B cell (primary cell): Measurements from ENCODE around the gene C22orf15. TPM values are rescaled to one million over a fixed set of nuclear protein-coding genes. Genes with fewer than 3 reads are reported as not detected.

Source experiments
- ATAC-seq: fragments of 200-7000 bp; cut with Tn5 transposase; one replicate; pipeline ENCODE4 v1.10.0; 2021; ENCODE audit warnings: low read depth, mild to moderate bottlenecking, moderate number of reproducible peaks, moderate library complexity
- CTCF ChIA-PET: fragments of 350-600 bp; sonication (Branson Sonifier 250); formaldehyde crosslinking; loops from one replicate; lab custom pipeline; 2021; ENCODE audit warnings: antibody characterized with exemption, inconsistent platforms; lab: Charles Lee
- POLR2A ChIA-PET: fragments of 350-600 bp; sonication (Branson Sonifier 250); formaldehyde crosslinking; loops from one replicate; lab custom pipeline; 2021; ENCODE audit warnings: antibody characterized with exemption; lab: Charles Lee
- DNase-seq: peaks from one replicate; pipeline ENCODE4 v3.0.0; 2013
- H2AFZ ChIP-seq: 2 replicates; pipeline ENCODE4 v1.6.1; 2012; ENCODE audit warnings: mild to moderate bottlenecking, low read depth, low read length; ENCODE audit not compliant: insufficient read depth, poor library complexity, severe bottlenecking
- H3K27ac ChIP-seq, 2 donors: 1 replicate in 1 of 2; 2 replicates in 1 of 2; pipeline ENCODE4 v1.5.1; 2012 to 2013; ENCODE audit warnings: low read length in 2 of 2, mild to moderate bottlenecking in 2 of 2, moderate library complexity in 1 of 2
- H3K27me3 ChIP-seq, 4 experiments: fragments of 200-600 bp in 1 of 4; sonication (generic) in 1 of 4; replicated peaks in 1 of 4; 1 replicate in 2 of 4; 2 replicates in 2 of 4; pipeline versions ENCODE4 v1.6.1 to v1.7.0; 2013 to 2016; ENCODE audit warnings: low read length in 3 of 4, mild to moderate bottlenecking in 2 of 4, mixed read lengths in 1 of 4, moderate library complexity in 1 of 4; ENCODE audit not compliant: insufficient read depth in 4 of 4, control insufficient read depth in 3 of 4; ENCODE audit errors: control extremely low read depth in 1 of 4
- H3K36me3 ChIP-seq, 2 experiments: replicated peaks in 1 of 2; 1 replicate in 1 of 2; 2 replicates in 1 of 2; pipeline versions ENCODE4 v1.6.1 to v1.7.1; 2013; ENCODE audit warnings: low read length in 1 of 2; ENCODE audit not compliant: insufficient read depth in 2 of 2, control insufficient read depth in 1 of 2; ENCODE audit errors: control extremely low read depth in 1 of 2, extremely low read depth in 1 of 2
- H3K4me1 ChIP-seq, 2 donors: fragments of 200-600 bp in 1 of 2; sonication (generic) in 1 of 2; 1 replicate in 1 of 2; 2 replicates in 1 of 2; pipeline versions ENCODE4 v1.5.1 to v1.6.1; 2013 to 2017; ENCODE audit warnings: low read length in 2 of 2; ENCODE audit not compliant: control insufficient read depth in 2 of 2, insufficient read depth in 2 of 2
- H3K4me2 ChIP-seq: replicated peaks from 2 replicates; pipeline ENCODE3; 2012; ENCODE audit warnings: mild to moderate bottlenecking, low read depth, low read length; ENCODE audit not compliant: poor library complexity, severe bottlenecking
- H3K4me3 ChIP-seq, 5 experiments: fragments of 200-600 bp in 1 of 5; sonication (generic) in 1 of 5; 1 replicate in 3 of 5; 2 replicates in 2 of 5; pipeline versions ENCODE4 v1.5.1 to v1.7.0; 2011 to 2016; ENCODE audit warnings: low read length in 4 of 5, mild to moderate bottlenecking in 4 of 5, low read depth in 2 of 5, control low read depth in 1 of 5, moderate library complexity in 1 of 5; ENCODE audit not compliant: insufficient read depth in 1 of 5; ENCODE audit errors: control extremely low read depth in 1 of 5, extremely low read depth in 1 of 5
- H3K79me2 ChIP-seq: fragments of 200-600 bp; sonication (generic); one replicate; pipeline ENCODE4 v1.6.0; 2016; ENCODE audit warnings: low read length; ENCODE audit not compliant: control insufficient read depth, insufficient read depth
- H3K9ac ChIP-seq: fragments of 200-600 bp; sonication (generic); 2 replicates; pipeline ENCODE4 v1.6.1; 2017; ENCODE audit warnings: mild to moderate bottlenecking, low read length, moderate library complexity
- H3K9me3 ChIP-seq, 3 donors: one replicate each; pipeline versions ENCODE4 v1.6.1 to v1.7.1; 2013; ENCODE audit warnings: low read length in 2 of 3; ENCODE audit not compliant: control insufficient read depth in 2 of 3, insufficient read depth in 1 of 3; ENCODE audit errors: control extremely low read depth in 1 of 3
- H4K20me1 ChIP-seq: 2 replicates; pipeline ENCODE4 v1.6.0; 2012; ENCODE audit warnings: mild to moderate bottlenecking, low read length; ENCODE audit not compliant: insufficient read depth, control insufficient read depth, poor library complexity, severe bottlenecking
- H3K27ac Mint-ChIP-seq: one replicate; pipeline ENCODE4 v1.8.0; 2021; ENCODE audit warnings: mixed read lengths
- H3K27me3 Mint-ChIP-seq: one replicate; pipeline ENCODE4 v1.8.0; 2021; ENCODE audit warnings: mixed read lengths
- H3K4me1 Mint-ChIP-seq: one replicate; pipeline ENCODE4 v1.8.0; 2021; ENCODE audit warnings: mixed read lengths
- H3K4me3 Mint-ChIP-seq: one replicate; pipeline ENCODE4 v1.8.0; 2021; ENCODE audit warnings: mixed read lengths
- H3K9me3 Mint-ChIP-seq: one replicate; pipeline ENCODE4 v1.8.0; 2022; ENCODE audit warnings: mixed read lengths; ENCODE audit not compliant: insufficient read depth
- EZH2 ChIP-seq: IDR thresholded peaks from 2 replicates; pipeline ENCODE4 v1.6.1; 2012; ENCODE audit warnings: borderline replicate concordance, low read depth, mild to moderate bottlenecking, moderate library complexity, low read length; ENCODE audit not compliant: insufficient read depth, poor library complexity, severe bottlenecking
- WGBS: methylation state at CpG from one replicate; pipeline ENCODE4 v1.1.5; 2013; ENCODE audit warnings: missing lambda C conversion rate; ENCODE audit not compliant: insufficient coverage; 5-methylcytosine and 5-hydroxymethylcytosine counted together
- intact Hi-C: fragments of 100-400 bp; cut with micrococcal nuclease; formaldehyde crosslinking; loops from one replicate; pipeline ENCODE4 v1.10.0; 2022
- polyA plus RNA-seq: library from polyadenylated mRNA; depleted of rRNA; stranded (reverse); fragments of >200 nt; gene quantifications from 2 replicates; pipeline ENCODE4 v1.2.3, GENCODE V29; 2012
- total RNA-seq, 2 donors: library from RNA; stranded (reverse); fragments of 120-200 nt in 1 of 2; gene quantifications; 1 replicate in 1 of 2; 2 replicates in 1 of 2; pipeline versions ENCODE4 v1.2.3 to v1.2.4, GENCODE V29; 2013 to 2022
- TF ChIP-seq, protein P1 (sequence below): fragments of 200-600 bp; IDR thresholded peaks from one replicate; pipeline ENCODE4 v1.8.0; 2022; ENCODE audit warnings: antibody characterized with exemption, mild to moderate bottlenecking

Gene C22orf15
- total and polyA plus RNA-seq, 2 donors (not counting 1 experiment from before 2014, with no cell fraction given) = 0.61 to 0.81 TPM

DNA sequence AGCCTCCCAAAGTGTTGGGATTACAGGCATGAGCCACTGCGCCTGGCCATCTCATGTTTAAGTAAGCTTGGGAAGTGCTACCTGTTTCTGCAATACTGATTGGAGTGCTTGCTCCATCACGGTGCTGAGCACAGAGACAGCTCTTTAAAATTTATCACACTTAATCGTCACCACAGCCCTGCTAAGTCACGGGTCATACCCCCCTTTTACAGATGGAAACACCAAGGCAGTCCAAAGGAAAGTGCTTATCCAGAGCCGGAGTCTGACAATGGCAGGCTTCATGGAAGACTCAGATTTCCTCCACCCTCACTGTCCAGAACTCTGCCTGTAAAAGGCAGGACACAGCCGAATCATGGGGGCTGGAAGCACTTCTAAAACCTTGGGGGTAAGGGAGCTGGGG is 2.7 kb upstream of the C22orf15 start:
- H3K4me1 ChIP-seq = peaks cover 38 to 47% of the 10 kb centered on the region in 2 donors
- intact Hi-C loops = no loop called here
- Mint-ChIP-seq H3K27ac (no peak overlapping the region), H3K27me3 (no peaks in the 10 kb centered on the region), H3K4me1 (peaks cover 42% of the 10 kb centered on the region), H3K4me3 (no peak overlapping the region), H3K9me3 (no peaks in the 10 kb centered on the region)
- no peak overlapping the region for H3K4me2 ChIP-seq
- 88% methylated on average over 6 of the region's 6 CpGs for WGBS
- no peaks in the 10 kb centered on the region for H3K79me2 ChIP-seq
- no peak overlapping the region for H3K4me3 ChIP-seq
- H3K9me3 ChIP-seq = peaks cover 0 to 4% (median 0%) of the 10 kb centered on the region in 3 donors
- DNase-seq (no peak), ATAC-seq (no peak)
- H3K9ac ChIP-seq = no peak overlapping the region
- H3K36me3 ChIP-seq = no peaks in the 10 kb centered on the region
- no peaks in the 10 kb centered on the region for H3K27me3 ChIP-seq
- no peak overlapping the region for H3K27ac ChIP-seq
- ChIA-PET CTCF (interaction anchor here (13.0 kb wide), 1 partner anchor 7 kb away, joined by 188 read pairs; the partner anchor contains the start of genes C22orf15, CHCHD10 and MMP11), POLR2A (interaction anchor here (0.6 to 14.3 kb wide), 2 partner anchors 7 to 615 kb away, joined by 4 to 174 read pairs; partner anchors contain the start of genes VPREB3 and ZNF70)
- H4K20me1 ChIP-seq = peaks cover 7% of the 10 kb centered on the region
- no peak for TF ChIP-seq EZH2
- TF ChIP-seq, protein P1, sequence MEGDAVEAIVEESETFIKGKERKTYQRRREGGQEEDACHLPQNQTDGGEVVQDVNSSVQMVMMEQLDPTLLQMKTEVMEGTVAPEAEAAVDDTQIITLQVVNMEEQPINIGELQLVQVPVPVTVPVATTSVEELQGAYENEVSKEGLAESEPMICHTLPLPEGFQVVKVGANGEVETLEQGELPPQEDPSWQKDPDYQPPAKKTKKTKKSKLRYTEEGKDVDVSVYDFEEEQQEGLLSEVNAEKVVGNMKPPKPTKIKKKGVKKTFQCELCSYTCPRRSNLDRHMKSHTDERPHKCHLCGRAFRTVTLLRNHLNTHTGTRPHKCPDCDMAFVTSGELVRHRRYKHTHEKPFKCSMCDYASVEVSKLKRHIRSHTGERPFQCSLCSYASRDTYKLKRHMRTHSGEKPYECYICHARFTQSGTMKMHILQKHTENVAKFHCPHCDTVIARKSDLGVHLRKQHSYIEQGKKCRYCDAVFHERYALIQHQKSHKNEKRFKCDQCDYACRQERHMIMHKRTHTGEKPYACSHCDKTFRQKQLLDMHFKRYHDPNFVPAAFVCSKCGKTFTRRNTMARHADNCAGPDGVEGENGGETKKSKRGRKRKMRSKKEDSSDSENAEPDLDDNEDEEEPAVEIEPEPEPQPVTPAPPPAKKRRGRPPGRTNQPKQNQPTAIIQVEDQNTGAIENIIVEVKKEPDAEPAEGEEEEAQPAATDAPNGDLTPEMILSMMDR = no peak
- H2AFZ ChIP-seq = no peak overlapping the region

DNA sequence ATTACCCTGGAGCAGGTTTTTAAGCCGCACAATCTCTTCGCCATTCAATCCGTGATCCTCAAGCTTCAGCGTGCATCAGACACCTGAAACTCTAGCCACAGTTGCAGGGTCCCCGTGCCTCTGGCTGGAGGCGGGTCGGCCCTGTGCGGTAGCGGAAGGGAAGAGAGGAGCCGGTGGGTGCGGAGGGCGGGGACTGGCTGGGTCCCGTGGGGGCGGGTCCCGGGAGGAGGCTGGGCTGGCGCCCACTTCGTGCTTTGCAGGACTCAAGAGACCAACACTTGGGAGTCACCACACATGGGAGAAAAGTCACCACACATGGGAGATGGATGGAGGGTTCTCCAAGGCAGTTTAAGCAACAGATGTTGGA is 772 bp downstream of the C22orf15 start:
- Histone ChIP-seq H3K36me3 (no peaks in the 10 kb centered on the region), H4K20me1 (peaks cover 14% of the 10 kb centered on the region), H3K27me3 (no peaks in the 10 kb centered on the region), H3K9me3 (no peaks in the 10 kb centered on the region), H3K27ac (peak overlapping the region; percentile 34 to 73), H3K4me1 (peaks cover 37 to 54% of the 10 kb centered on the region in 2 donors), H2AFZ (peak overlapping the region; percentile 78), H3K9ac (peak overlapping the region; percentile 61), H3K79me2 (peaks cover 20% of the 10 kb centered on the region), H3K4me2 (peak overlapping the region; percentile 92), H3K4me3 (peak overlapping the region; percentile 30 to 65 (median 50))
- no peaks in the 10 kb centered on the region for H3K9me3 Mint-ChIP-seq
- CTCF ChIA-PET = interaction anchor here (1.0 to 12.8 kb wide), 3 partner anchors 9 to 86 kb away, joined by 3 to 188 read pairs (median 4); partner anchors contain the start of genes VPREB3 and ZNF70
- H3K4me3 Mint-ChIP-seq = peak overlapping the region; percentile 86
- POLR2A ChIA-PET = interaction anchor here (0.5 to 14.3 kb wide), 3 partner anchors 11 to 248 kb away, joined by 3 to 174 read pairs (median 4); partner anchors contain the start of genes CABIN1, SLC2A11, VPREB3 and ZNF70
- DNase-seq = peak; percentile 61
- intact Hi-C loops = loop anchor here (1.0 kb wide), 1 partner anchor 11 kb away; no protein-coding TSS in a partner anchor
- peak overlapping the region; percentile 84 for H3K27ac Mint-ChIP-seq
- peak; percentile 45 for ATAC-seq
- H3K27me3 Mint-ChIP-seq = no peaks in the 10 kb centered on the region
- H3K4me1 Mint-ChIP-seq = peaks cover 54% of the 10 kb centered on the region
- no peak for TF ChIP-seq EZH2
- TF ChIP-seq, protein P1 = no peak
- WGBS = 12% methylated on average over 17 of the region's 17 CpGs
